ENCODE data around the gene MGAT4A. TPM values are rescaled to one million over a fixed set of nuclear protein-coding genes. Genes with fewer than 3 reads are reported as not detected.

MGAT4A gene
- total RNA-seq, 3 donors from 2014 or later (not counting 1 experiment from before 2014, with no cell fraction given), result 91.6 to 114 (median 96.4) TPM

DNA sequence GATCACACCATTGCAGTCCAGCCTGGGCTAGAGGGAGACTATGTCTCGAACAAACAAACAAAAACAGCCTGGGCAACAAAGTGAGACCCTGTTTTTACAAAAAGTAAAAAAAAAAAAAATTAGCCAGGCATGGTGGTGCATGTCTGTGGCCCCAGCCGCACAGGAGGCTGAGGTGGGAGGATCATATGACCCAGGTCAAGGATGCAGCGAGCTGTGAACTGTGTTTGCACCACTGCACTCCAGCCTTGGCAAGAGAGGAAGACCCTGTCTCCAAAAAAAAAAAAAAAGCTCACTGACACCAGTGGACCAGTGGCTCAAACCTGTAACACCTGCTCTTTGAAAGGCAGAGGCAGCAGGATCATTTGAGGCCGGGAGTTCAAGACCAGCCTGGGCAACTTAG, 82.5 kb downstream of the MGAT4A start:
- Mint-ChIP-seq H3K27me3 (ENCODE audit: low read depth in 2 of 2) (no peaks in the 10 kb centered on the region), H3K36me3 (peaks cover 32% of the 10 kb centered on the region), H3K27ac (peak overlapping the region; percentile 83 to 90), H3K9me3 (peaks cover 0 to 2% of the 10 kb centered on the region in 2 donors), H3K4me1 (peaks cover 44 to 45% of the 10 kb centered on the region in 2 donors), H3K4me3 (no peak overlapping the region)
- intact Hi-C loops (cut with micrococcal nuclease), result no loop called here
- WGBS (ENCODE audit: insufficient coverage), result 75% methylated on average over 4 of the region's 4 CpGs
- no peak overlapping the region for H3K4me3 ChIP-seq (ENCODE audit: low read length)
- ATAC-seq, result no peak
- no peaks in the 10 kb centered on the region for H3K27me3 ChIP-seq (ENCODE audit: control insufficient read depth, insufficient read depth, low read length)
- peaks cover 28% of the 10 kb centered on the region for H3K4me1 ChIP-seq (ENCODE audit: control insufficient read depth, insufficient read depth, low read length)
- TF ChIP-seq, protein P1, sequence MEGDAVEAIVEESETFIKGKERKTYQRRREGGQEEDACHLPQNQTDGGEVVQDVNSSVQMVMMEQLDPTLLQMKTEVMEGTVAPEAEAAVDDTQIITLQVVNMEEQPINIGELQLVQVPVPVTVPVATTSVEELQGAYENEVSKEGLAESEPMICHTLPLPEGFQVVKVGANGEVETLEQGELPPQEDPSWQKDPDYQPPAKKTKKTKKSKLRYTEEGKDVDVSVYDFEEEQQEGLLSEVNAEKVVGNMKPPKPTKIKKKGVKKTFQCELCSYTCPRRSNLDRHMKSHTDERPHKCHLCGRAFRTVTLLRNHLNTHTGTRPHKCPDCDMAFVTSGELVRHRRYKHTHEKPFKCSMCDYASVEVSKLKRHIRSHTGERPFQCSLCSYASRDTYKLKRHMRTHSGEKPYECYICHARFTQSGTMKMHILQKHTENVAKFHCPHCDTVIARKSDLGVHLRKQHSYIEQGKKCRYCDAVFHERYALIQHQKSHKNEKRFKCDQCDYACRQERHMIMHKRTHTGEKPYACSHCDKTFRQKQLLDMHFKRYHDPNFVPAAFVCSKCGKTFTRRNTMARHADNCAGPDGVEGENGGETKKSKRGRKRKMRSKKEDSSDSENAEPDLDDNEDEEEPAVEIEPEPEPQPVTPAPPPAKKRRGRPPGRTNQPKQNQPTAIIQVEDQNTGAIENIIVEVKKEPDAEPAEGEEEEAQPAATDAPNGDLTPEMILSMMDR (IDR thresholded peaks at IDR 0.05), result no peak
- no peak for DNase-seq
- peaks cover 5% of the 10 kb centered on the region for H3K9me3 ChIP-seq (ENCODE audit: control insufficient read depth, insufficient read depth, low read length)
- no peak overlapping the region for H3K27ac ChIP-seq (ENCODE audit: low read length)
- peaks cover 60% of the 10 kb centered on the region for H3K36me3 ChIP-seq (ENCODE audit: control insufficient read depth, insufficient read depth, low read length)

DNA sequence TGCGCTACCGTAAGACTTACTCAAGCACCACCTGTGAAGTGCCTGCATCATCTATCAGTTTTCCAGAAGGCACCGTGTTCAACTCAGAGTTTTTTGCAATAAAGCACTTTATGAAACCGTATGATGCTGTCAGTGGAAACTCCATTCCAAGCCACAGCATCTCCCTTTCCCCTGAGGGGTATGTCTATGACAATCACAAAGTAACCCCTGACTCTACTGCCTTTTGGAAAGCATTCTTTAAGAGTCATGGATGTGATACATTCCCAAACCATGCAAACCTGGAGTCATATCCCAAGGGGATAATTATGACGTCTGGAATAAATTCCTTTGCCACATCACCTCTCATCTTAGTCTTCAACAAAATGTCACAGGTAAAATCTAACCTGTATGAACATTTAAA, 83.3 kb downstream of the MGAT4A start:
- H3K36me3 Mint-ChIP-seq, result peaks cover 25% of the 10 kb centered on the region
- no peaks in the 10 kb centered on the region for H3K27me3 Mint-ChIP-seq (ENCODE audit: low read depth in 2 of 2)
- Histone ChIP-seq H3K27me3 (ENCODE audit: control insufficient read depth, insufficient read depth, low read length) (no peaks in the 10 kb centered on the region), H3K4me1 (ENCODE audit: control insufficient read depth, insufficient read depth, low read length) (peaks cover 25% of the 10 kb centered on the region), H3K27ac (ENCODE audit: low read length) (no peak overlapping the region), H3K4me3 (ENCODE audit: low read length) (no peak overlapping the region), H3K36me3 (ENCODE audit: control insufficient read depth, insufficient read depth, low read length) (peaks cover 62% of the 10 kb centered on the region), H3K9me3 (ENCODE audit: control insufficient read depth, insufficient read depth, low read length) (peaks cover 5% of the 10 kb centered on the region)
- H3K4me3 Mint-ChIP-seq, result no peak overlapping the region
- 96% methylated on average over 5 of the region's 5 CpGs for WGBS (ENCODE audit: insufficient coverage)
- ATAC-seq, result no peak
- DNase-seq, result no peak
- intact Hi-C loops (cut with micrococcal nuclease), result no loop called here
- H3K4me1 Mint-ChIP-seq, result peaks cover 36 to 37% of the 10 kb centered on the region in 2 donors
- H3K27ac Mint-ChIP-seq, result peak overlapping the region; percentile 22 to 90
- H3K9me3 Mint-ChIP-seq, result peaks cover 0 to 2% of the 10 kb centered on the region in 2 donors
- TF ChIP-seq, protein P1 (IDR thresholded peaks at IDR 0.05), result no peak

DNA sequence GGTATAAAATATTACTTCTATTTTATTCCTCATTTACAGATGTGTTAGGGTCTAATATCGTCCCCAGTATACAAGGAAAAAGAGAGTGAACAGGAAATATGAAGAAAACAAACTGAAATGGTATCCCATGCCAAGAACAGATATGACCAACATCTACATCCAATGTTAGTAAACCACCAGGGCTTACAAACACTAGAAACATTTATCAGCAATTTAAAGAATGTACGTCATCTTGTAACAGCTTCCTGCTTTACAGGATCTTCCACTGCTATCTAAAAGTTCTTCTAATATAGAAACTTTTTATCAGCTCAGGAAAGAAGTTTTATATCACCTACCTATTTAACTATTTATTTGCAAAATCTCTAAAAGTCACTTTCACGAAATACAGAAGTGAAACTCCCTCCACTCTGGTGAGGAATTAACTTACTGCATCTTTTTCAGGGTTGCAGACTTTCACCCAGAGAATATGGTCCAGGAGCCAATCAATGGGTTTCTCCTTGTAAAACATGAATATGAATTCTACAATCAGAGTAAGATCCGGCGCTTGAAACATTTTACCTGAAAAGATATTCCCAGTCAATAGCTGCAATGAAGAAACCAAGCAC, 87.3 kb downstream of the MGAT4A start:
- Mint-ChIP-seq H3K27ac (peak overlapping the region in 1 of 2 donors; percentile 90), H3K4me1 (peaks cover 18 to 22% of the 10 kb centered on the region in 2 donors), H3K9me3 (no peaks in the 10 kb centered on the region), H3K4me3 (no peak overlapping the region), H3K27me3 (ENCODE audit: low read depth in 2 of 2) (no peaks in the 10 kb centered on the region), H3K36me3 (peaks cover 16% of the 10 kb centered on the region)
- peaks cover 22% of the 10 kb centered on the region for H3K4me1 ChIP-seq (ENCODE audit: control insufficient read depth, insufficient read depth, low read length)
- ATAC-seq (no peak), DNase-seq (no peak)
- peaks cover 74% of the 10 kb centered on the region for H3K36me3 ChIP-seq (ENCODE audit: control insufficient read depth, insufficient read depth, low read length)
- intact Hi-C loops (cut with micrococcal nuclease), result no loop called here
- TF ChIP-seq, protein P1 (IDR thresholded peaks at IDR 0.05), result no peak
- WGBS (ENCODE audit: insufficient coverage), result 91% methylated on average over 4 of the region's 5 CpGs
- H3K9me3 ChIP-seq (ENCODE audit: control insufficient read depth, insufficient read depth, low read length), result no peaks in the 10 kb centered on the region
- no peak overlapping the region for H3K27ac ChIP-seq (ENCODE audit: low read length)
- no peaks in the 10 kb centered on the region for H3K27me3 ChIP-seq (ENCODE audit: control insufficient read depth, insufficient read depth, low read length)
- no peak overlapping the region for H3K4me3 ChIP-seq (ENCODE audit: low read length)

All from natural killer cell (primary cell).